ENCODE results near the gene PRR15L. TPM values are rescaled to one million over a fixed set of nuclear protein-coding genes. Genes with fewer than 3 reads are reported as not detected.

Gene PRR15L
- total and polyA plus RNA-seq, 4 donors = 0.17 to 0.27 TPM; not detected in 2

GRCh38 chr17:47967607-47968252 lies 10.0 kb upstream of the PRR15L start:
- Histone ChIP-seq H3K36me3 (ENCODE audit: control insufficient read depth, insufficient read depth, low read length) (no peaks in the 10 kb centered on the region), H3K27ac (ENCODE audit: low read depth, low read length) (no peak overlapping the region), H3K4me1 (ENCODE audit: control insufficient read depth, insufficient read depth, low read length) (peaks cover 14% of the 10 kb centered on the region), H3K9me3 (ENCODE audit: control insufficient read depth, insufficient read depth, low read length) (no peaks in the 10 kb centered on the region), H3K27me3 (ENCODE audit: control insufficient read depth, insufficient read depth, low read length) (no peaks in the 10 kb centered on the region), H3K4me3 (ENCODE audit: low read depth, low read length) (no peak overlapping the region)
- DNase-seq (ENCODE audit: low read depth in 4 of 6, low spot score in 6 of 6) = no peak
- 72% methylated on average over 4 of the region's 5 CpGs for WGBS (ENCODE audit: insufficient coverage)

GRCh38 chr17:47966079-47966519 lies 8.4 kb upstream of the PRR15L start:
- Histone ChIP-seq H3K27ac (ENCODE audit: low read depth, low read length) (no peak overlapping the region), H3K27me3 (ENCODE audit: control insufficient read depth, insufficient read depth, low read length) (no peaks in the 10 kb centered on the region), H3K9me3 (ENCODE audit: control insufficient read depth, insufficient read depth, low read length) (no peaks in the 10 kb centered on the region), H3K36me3 (ENCODE audit: control insufficient read depth, insufficient read depth, low read length) (no peaks in the 10 kb centered on the region), H3K4me1 (ENCODE audit: control insufficient read depth, insufficient read depth, low read length) (peaks cover 6% of the 10 kb centered on the region), H3K4me3 (ENCODE audit: low read depth, low read length) (no peak overlapping the region)
- no CpG with 5 or more reads among the region's 1 CpG for WGBS (ENCODE audit: insufficient coverage)
- no peak for DNase-seq (ENCODE audit: low read depth in 4 of 6, low spot score in 6 of 6)

DNA sequence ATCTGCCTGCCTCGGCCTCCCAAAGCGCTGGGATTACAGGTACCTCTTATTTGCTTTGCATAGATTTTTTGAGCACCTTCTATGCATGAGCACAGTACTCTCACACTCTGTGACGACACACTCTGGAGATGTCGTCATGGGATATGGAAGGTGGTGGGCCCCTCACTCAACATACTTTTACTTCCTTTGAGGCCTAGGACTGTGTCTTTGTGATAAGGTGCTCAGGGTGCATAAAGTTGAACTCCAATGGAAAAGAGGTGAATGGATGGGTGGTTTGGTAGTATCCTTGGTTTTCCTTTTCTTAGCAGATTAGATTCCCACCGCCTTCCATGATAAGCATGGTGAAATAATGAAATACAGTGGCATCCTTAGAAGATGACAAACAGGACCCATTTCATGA lies 7.2 kb upstream of the PRR15L start:
- DNase-seq (ENCODE audit: low read depth in 4 of 6, low spot score in 6 of 6) = no peak
- Histone ChIP-seq H3K27ac (ENCODE audit: low read depth, low read length) (no peak overlapping the region), H3K36me3 (ENCODE audit: control insufficient read depth, insufficient read depth, low read length) (no peaks in the 10 kb centered on the region), H3K4me3 (ENCODE audit: low read depth, low read length) (no peak overlapping the region), H3K9me3 (ENCODE audit: control insufficient read depth, insufficient read depth, low read length) (no peaks in the 10 kb centered on the region), H3K4me1 (ENCODE audit: control insufficient read depth, insufficient read depth, low read length) (no peaks in the 10 kb centered on the region), H3K27me3 (ENCODE audit: control insufficient read depth, insufficient read depth, low read length) (no peaks in the 10 kb centered on the region)
- no CpG with 5 or more reads among the region's 5 CpGs for WGBS (ENCODE audit: insufficient coverage)

DNA sequence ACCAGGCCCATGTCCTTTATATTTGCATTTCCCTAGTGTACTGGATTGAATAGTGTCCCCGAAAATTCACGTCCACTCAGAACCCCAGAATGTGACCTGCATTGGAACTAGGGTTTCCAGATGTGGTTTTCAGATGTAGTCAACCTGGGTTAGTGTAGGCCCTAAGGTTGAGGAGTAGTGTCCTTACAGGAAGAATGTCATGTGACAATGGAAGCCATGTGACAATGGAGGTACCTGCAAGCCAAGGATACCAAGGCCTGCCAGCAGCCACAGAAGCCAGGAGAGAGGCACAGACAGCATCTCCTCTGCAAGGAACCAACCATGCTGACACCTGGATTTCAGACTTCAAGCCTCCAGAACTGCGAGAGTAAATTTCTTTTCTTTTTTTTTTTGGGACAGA lies 5.2 kb upstream of the PRR15L start:
- no peaks in the 10 kb centered on the region for H3K36me3 ChIP-seq (ENCODE audit: control insufficient read depth, insufficient read depth, low read length)
- no peak overlapping the region for H3K4me3 ChIP-seq (ENCODE audit: low read depth, low read length)
- H3K9me3 ChIP-seq (ENCODE audit: control insufficient read depth, insufficient read depth, low read length) = no peaks in the 10 kb centered on the region
- H3K27ac ChIP-seq (ENCODE audit: low read depth, low read length) = no peak overlapping the region
- DNase-seq (ENCODE audit: low read depth in 4 of 6, low spot score in 6 of 6) = no peak
- no peaks in the 10 kb centered on the region for H3K27me3 ChIP-seq (ENCODE audit: control insufficient read depth, insufficient read depth, low read length)
- H3K4me1 ChIP-seq (ENCODE audit: control insufficient read depth, insufficient read depth, low read length) = no peaks in the 10 kb centered on the region
- 92% methylated on average over 3 of the region's 3 CpGs for WGBS (ENCODE audit: insufficient coverage)

- no peak for DNase-seq (ENCODE audit: low read depth in 4 of 6, low spot score in 6 of 6)
- Histone ChIP-seq H3K27ac (ENCODE audit: low read depth, low read length) (no peak overlapping the region), H3K9me3 (ENCODE audit: control insufficient read depth, insufficient read depth, low read length) (no peaks in the 10 kb centered on the region), H3K4me3 (ENCODE audit: low read depth, low read length) (no peak overlapping the region), H3K4me1 (ENCODE audit: control insufficient read depth, insufficient read depth, low read length) (peaks cover 10% of the 10 kb centered on the region), H3K27me3 (ENCODE audit: control insufficient read depth, insufficient read depth, low read length) (no peaks in the 10 kb centered on the region), H3K36me3 (ENCODE audit: control insufficient read depth, insufficient read depth, low read length) (no peaks in the 10 kb centered on the region)
- 73% methylated on average over 4 of the region's 6 CpGs for WGBS (ENCODE audit: insufficient coverage)
Observed at GRCh38 chr17:47961406-47961805, 3.7 kb upstream of the PRR15L start.

- Histone ChIP-seq H3K27me3 (ENCODE audit: control insufficient read depth, insufficient read depth, low read length) (no peaks in the 10 kb centered on the region), H3K4me3 (ENCODE audit: low read depth, low read length) (no peak overlapping the region), H3K27ac (ENCODE audit: low read depth, low read length) (no peak overlapping the region), H3K36me3 (ENCODE audit: control insufficient read depth, insufficient read depth, low read length) (no peaks in the 10 kb centered on the region), H3K9me3 (ENCODE audit: control insufficient read depth, insufficient read depth, low read length) (no peaks in the 10 kb centered on the region), H3K4me1 (ENCODE audit: control insufficient read depth, insufficient read depth, low read length) (peaks cover 10% of the 10 kb centered on the region)
- WGBS (ENCODE audit: insufficient coverage) = 83% methylated on average over 6 of the region's 8 CpGs
- peak in 1 of 6 donors; percentile 14 for DNase-seq (ENCODE audit: low read depth in 4 of 6, low spot score in 6 of 6)
Observed at GRCh38 chr17:47959825-47960655, 2.4 kb upstream of the PRR15L start.

DNA sequence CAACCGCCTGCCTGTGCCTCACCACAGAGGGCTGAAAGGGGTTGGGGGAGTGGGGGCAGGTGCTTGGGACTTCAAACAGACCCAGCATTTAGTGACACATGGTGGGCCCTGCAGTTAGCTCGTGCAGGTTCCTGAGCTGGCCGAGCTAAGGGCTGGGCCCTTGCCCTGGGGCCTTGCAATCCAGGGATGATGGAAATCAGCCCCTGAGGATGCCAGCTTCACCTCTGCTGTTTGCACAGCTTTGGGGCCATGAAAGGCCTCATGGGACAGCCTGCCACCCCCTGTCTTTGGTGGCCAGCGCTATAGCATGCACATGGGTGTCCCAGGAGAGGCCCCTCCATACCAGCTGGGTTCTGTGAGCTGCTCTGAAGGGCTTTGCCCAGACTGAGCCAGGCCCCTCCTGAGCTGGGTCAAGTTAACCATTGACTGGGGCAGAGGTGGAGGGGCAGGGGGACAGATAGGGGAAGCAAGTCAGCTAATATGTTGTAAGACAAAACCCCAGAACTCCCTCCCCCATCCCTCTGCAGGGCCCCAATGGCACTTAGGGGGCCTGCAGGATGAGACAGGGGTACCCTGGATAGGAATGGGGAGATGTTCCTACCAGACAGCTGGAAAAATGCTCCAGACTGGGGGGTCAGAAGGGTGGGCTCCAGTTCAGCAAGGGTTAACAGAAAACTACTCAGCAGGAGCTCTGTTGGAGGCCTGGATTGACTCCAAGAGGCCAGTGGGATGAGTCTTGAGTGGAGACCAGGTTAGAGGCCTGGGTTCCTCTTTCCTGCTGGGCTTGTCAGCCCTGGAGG lies 692 bp downstream of the PRR15L start:
- no peak for DNase-seq (ENCODE audit: low read depth in 4 of 6, low spot score in 6 of 6)
- Histone ChIP-seq H3K9me3 (ENCODE audit: control insufficient read depth, insufficient read depth, low read length) (no peaks in the 10 kb centered on the region), H3K4me3 (ENCODE audit: low read depth, low read length) (no peak overlapping the region), H3K36me3 (ENCODE audit: control insufficient read depth, insufficient read depth, low read length) (peaks cover 4% of the 10 kb centered on the region), H3K27me3 (ENCODE audit: control insufficient read depth, insufficient read depth, low read length) (no peaks in the 10 kb centered on the region), H3K27ac (ENCODE audit: low read depth, low read length) (no peak overlapping the region), H3K4me1 (ENCODE audit: control insufficient read depth, insufficient read depth, low read length) (peaks cover 10% of the 10 kb centered on the region)
- WGBS (ENCODE audit: insufficient coverage) = 33% methylated on average over 3 of the region's 4 CpGs

GRCh38 chr17:47955497-47956461 lies 1.9 kb downstream of the PRR15L start:
- no peak overlapping the region for H3K4me3 ChIP-seq (ENCODE audit: low read depth, low read length)
- no peak overlapping the region for H3K27ac ChIP-seq (ENCODE audit: low read depth, low read length)
- H3K9me3 ChIP-seq (ENCODE audit: control insufficient read depth, insufficient read depth, low read length) = no peaks in the 10 kb centered on the region
- no peaks in the 10 kb centered on the region for H3K27me3 ChIP-seq (ENCODE audit: control insufficient read depth, insufficient read depth, low read length)
- peaks cover 10% of the 10 kb centered on the region for H3K4me1 ChIP-seq (ENCODE audit: control insufficient read depth, insufficient read depth, low read length)
- DNase-seq (ENCODE audit: low read depth in 4 of 6, low spot score in 6 of 6) = no peak
- H3K36me3 ChIP-seq (ENCODE audit: control insufficient read depth, insufficient read depth, low read length) = peaks cover 4% of the 10 kb centered on the region
- 84% methylated on average over 6 of the region's 7 CpGs for WGBS (ENCODE audit: insufficient coverage)

DNA sequence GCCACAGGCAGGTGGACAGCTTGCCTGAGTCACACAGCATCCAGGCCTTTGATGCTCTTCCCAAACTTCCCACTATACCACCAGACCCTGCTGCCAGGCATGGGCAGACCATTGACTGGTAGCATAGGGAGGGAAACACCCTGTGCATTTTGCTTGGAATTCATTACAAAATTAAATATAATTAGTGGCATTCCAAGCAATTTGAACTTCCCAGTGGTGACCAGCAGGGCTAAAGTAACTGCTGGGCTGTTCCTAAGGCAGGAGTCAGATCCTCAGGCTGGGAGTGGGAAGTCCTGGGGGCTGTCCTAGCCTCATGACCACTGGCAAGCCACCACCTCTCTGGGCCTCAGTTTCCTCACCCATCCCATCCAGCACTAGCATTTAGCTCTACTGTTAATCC lies 3.8 kb downstream of the PRR15L start:
- Histone ChIP-seq H3K36me3 (ENCODE audit: control insufficient read depth, insufficient read depth, low read length) (peaks cover 4% of the 10 kb centered on the region), H3K9me3 (ENCODE audit: control insufficient read depth, insufficient read depth, low read length) (no peaks in the 10 kb centered on the region), H3K27ac (ENCODE audit: low read depth, low read length) (no peak overlapping the region), H3K27me3 (ENCODE audit: control insufficient read depth, insufficient read depth, low read length) (no peaks in the 10 kb centered on the region), H3K4me3 (ENCODE audit: low read depth, low read length) (no peak overlapping the region), H3K4me1 (ENCODE audit: control insufficient read depth, insufficient read depth, low read length) (peaks cover 27% of the 10 kb centered on the region)
- no peak for DNase-seq (ENCODE audit: low read depth in 4 of 6, low spot score in 6 of 6)

All from spinal cord (tissue), 10 donors.